GM15510 (cell line): ENCODE measurements around the gene ADAP1.

Experiments used
- POLR2A ChIP-seq: IDR thresholded peaks from 3 replicates; pipeline ENCODE4 v1.6.1; 2011; ENCODE audit warnings: borderline replicate concordance; ENCODE audit not compliant: insufficient read length; ENCODE audit errors: extremely low read depth

ADAP1 gene

DNA sequence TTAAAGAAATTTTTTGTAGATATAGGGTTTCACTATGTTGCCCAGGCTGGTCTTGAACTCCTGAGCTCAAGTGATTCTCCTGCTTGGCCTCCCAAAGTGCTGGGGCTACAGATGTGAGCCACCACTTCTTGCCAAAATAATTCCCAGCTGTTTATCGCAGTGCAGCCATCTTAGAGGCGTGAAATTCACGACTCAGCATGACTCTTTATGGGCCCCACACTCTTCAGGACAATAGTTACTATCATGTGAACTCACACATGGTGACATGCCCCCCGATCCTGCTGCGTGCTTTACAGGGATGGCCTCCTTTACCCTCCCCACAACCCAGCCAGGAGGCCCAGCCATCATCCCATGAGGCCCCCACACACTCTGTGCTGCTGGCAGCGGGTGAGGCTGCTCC lies 16.3 kb upstream of the ADAP1 start:
- no peak for TF ChIP-seq POLR2A

GRCh38 chr7:969403-969802 lies 14.9 kb upstream of the ADAP1 start:
- no peak for TF ChIP-seq POLR2A

DNA sequence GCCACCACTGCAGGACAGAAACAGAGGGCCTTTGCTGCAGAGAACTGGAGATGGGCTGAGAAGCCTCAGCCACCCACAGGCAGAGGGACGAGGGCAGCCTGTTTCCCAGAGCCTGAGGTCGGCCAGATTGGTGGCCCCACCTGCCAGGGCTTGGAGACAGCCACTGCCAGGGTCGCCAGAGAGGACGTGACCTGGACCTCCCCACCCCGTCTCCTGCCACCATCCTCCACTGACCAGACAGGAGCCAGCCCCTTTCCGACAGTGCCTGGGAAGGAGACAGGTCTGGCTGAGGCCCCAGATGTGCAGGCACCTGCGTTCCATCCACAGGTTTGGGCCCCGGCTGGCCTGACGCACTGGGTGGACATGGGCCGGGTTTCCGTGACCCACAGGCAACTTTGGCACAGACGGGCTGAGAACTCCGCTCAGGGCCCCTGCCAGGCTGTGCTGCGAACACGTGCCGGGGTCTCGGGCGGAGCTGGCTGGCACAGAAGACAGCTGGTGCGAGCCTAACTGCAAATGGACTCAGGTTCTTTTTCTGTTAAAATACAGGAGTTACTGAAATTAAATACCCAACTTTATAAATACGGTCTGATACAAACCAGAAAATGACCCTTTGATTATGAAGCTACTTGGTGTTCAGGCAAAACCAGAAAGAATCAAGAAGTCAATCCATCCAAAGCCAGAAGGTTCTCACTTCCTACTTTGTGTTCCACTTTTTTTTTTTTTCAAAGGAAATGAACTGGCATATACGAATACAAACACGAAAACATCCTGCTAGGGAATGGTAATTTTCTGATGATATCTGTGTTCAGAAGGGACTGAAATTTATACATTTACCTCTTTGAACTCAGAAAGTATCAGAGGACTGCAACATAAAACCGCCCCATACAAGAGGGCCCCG lies 14.0 kb upstream of the ADAP1 start:
- no peak for TF ChIP-seq POLR2A

DNA sequence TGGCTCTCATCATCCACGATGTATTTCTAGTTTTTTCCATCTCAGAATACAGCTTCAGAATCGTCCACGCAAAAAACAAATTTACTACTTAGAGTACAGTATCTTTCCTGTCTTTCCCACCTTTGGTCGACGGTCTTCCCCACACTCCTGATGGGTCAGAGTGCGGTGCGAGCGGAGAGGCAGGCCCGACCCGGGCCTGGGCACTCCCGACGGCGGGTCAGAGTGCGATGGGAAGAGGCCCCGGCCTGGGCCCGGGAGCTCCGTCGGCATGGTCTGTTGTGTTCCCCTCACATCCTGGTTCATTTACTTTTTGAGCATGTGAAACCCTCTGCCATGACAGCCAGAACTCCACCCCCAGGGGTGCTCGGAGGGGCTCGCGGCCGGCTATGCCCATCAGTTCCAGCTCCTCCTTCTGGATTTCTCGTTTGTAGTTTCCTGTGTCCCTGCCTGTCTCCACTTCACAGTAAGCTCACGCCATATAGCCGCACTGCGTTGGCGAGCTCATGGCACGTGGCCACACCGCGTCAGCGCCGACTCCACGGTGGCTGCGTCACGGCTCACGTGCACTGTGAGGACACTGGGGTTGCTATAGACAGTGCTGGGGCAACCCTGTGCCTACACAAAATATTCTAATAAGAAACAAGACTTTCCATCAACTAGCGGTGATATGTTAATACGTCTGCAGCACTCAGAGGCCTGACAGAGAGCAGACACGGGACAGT lies 13.0 kb upstream of the ADAP1 start:
- no peak for TF ChIP-seq POLR2A

GRCh38 chr7:966291-967069 lies 12.0 kb upstream of the ADAP1 start:
- no peak for TF ChIP-seq POLR2A

DNA sequence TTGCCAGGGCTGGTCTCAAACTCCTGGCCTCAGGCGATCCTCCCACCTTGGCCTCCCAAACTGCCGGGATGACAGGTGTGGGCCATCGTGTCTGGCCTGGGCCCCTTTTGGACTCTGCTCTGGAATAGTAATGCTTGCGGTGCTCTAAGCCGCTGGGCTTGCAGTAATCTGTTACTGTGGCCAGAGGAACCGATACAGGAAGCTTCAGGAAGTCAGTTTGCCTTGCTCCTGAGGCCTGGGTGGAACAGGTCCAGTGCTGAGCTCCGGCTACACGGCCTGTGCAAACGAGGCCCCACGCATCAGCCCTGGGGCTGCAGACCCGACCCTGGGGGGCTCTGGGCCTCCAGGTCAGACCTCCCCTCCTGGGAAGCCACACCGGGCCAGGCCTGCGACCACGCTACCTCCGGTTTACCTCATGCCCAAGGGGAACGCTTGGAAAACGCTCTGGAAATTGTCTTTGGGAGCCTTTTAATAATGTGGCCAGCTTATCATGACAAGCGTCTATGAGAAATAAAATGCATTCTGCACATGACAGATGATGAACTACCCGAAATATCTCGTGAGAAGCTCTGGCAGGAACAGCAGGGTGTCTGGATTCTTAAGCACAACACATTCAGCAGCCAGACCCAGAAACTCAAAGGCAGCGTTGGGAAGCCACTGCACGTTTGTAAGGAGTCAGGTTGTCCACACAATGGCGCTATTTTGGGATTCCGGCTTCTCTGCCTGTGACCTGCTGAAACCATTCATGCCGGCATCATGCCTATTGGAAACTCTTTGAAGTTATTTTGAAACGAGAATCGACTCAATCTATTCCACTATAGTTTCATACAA lies 10.1 kb upstream of the ADAP1 start:
- no peak for TF ChIP-seq POLR2A

GRCh38 chr7:963236-964078 lies 9.0 kb upstream of the ADAP1 start:
- no peak for TF ChIP-seq POLR2A

- no peak for TF ChIP-seq POLR2A
Observed at GRCh38 chr7:962401-963081, 8.1 kb upstream of the ADAP1 start.

DNA sequence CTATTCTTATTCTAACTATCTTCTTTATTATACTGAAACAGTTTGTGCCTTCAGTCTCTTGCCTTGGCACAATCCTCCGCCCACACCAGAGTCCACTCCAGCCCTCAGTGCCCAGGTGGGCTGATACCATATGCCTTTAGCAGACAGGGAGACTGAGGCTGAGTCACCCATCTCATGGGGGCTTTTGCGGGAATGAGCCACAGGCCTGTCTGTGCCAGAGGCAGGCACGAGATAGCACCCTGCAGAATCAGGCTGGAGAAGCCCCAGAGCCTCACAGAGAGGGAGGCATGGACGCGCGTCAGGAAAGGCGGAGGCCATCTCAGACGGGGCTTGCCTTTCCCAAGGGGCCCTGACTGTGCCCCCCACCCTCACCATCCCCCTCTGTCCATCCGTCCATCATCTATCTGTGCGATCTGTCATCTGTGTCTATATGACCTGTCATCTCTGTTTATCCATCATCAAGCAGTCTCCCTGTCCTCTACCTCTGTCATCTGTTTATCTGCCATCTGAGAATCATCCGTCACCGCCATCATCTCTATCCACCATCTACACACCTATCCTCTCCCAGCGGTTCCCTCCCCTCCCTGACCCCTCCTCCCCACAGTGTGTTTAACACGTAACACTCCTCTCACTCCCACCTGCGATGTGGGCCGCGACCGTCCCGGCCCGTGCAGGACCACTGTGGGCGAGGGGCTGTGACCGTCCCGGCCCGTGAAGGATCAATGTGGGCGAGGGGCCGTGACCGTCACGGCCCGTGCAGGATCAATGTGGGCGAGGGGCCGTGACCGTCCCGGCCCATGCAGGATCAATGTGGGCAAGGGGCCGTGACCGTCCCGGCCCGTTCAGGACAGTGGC lies 7.3 kb upstream of the ADAP1 start:
- TF ChIP-seq POLR2A = no peak

DNA sequence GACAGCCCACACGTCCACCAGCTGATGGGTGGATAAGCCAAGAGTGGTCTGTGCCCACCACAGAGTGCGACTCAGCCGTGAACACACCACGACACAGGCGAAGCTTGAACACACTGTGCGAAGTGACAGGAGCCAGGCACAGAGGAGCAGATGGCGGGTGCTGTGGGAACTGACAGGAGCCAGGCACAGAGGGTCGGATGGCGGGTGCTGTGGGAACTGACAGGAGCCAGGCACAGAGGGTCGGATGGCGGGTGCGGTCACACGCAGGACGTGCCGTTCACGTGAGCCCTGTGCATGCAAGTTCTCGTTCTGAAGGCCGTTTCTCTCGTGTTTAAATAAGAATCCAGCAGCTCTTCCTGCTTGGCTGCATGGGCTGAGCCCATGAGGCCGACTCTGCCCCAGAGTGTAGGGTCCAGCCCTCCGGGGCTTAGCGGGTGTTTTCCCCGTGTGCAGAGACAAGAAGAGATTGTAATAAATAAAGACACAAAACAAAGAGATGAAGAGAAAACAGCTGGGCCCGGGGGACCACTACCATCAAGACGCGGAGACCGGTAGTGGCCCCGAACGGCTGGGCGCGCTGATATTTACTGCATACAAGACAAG lies 5.9 kb upstream of the ADAP1 start:
- TF ChIP-seq POLR2A = no peak

- no peak for TF ChIP-seq POLR2A
Observed at GRCh38 chr7:959271-959670, 4.8 kb upstream of the ADAP1 start.
